Loucy (cell line): Measurements from ENCODE around the gene MDGA2.

Source experiments
- H2AFZ ChIP-seq: fragments of 200-600 bp; sonication (generic); 2 replicates; pipeline ENCODE4 v1.6.0; 2016; ENCODE audit warnings: antibody characterized with exemption, mild to moderate bottlenecking, low read length, moderate library complexity
- H3F3A ChIP-seq: fragments of 200-600 bp; 2 replicates; pipeline ENCODE4 v1.6.0; 2016; ENCODE audit warnings: antibody characterized with exemption, low read depth, mild to moderate bottlenecking
- H3K27me3 ChIP-seq: fragments of 200-600 bp; sonication (generic); 2 replicates; pipeline ENCODE4 v1.6.1; 2014; ENCODE audit warnings: low read length, mild to moderate bottlenecking; ENCODE audit not compliant: insufficient read depth, poor library complexity, severe bottlenecking
- H3K36me3 ChIP-seq: fragments of 200-600 bp; sonication (generic); 2 replicates; pipeline ENCODE4 v1.6.1; 2016; ENCODE audit warnings: low read length; ENCODE audit not compliant: insufficient read depth
- H3K4me1 ChIP-seq: fragments of 200-600 bp; sonication (generic); 2 replicates; pipeline ENCODE4 v1.5.1; 2014; ENCODE audit warnings: low read length, mild to moderate bottlenecking; ENCODE audit not compliant: insufficient read depth, poor library complexity, severe bottlenecking
- H3K4me2 ChIP-seq: fragments of 200-600 bp; sonication (generic); 2 replicates; pipeline ENCODE4 v1.6.0; 2014; ENCODE audit warnings: antibody characterized with exemption, low read length, low read depth, mild to moderate bottlenecking; ENCODE audit not compliant: poor library complexity, severe bottlenecking
- H3K4me3 ChIP-seq: fragments of 200-600 bp; sonication (generic); 2 replicates; pipeline ENCODE4 v1.5.1; 2014; ENCODE audit warnings: low read length, mild to moderate bottlenecking, mixed read lengths; ENCODE audit not compliant: poor library complexity, severe bottlenecking
- H3K79me2 ChIP-seq: fragments of 200-600 bp; sonication (generic); 2 replicates; pipeline ENCODE4 v1.6.1; 2014; ENCODE audit warnings: low read length; ENCODE audit not compliant: insufficient read depth
- H3K9ac ChIP-seq: fragments of 200-600 bp; sonication (generic); 2 replicates; pipeline ENCODE4 v1.6.0; 2014; ENCODE audit warnings: mild to moderate bottlenecking, low read depth, low read length, moderate library complexity; ENCODE audit not compliant: poor library complexity, severe bottlenecking
- H3K9me2 ChIP-seq: fragments of 200-600 bp; sonication (generic); replicated peaks from 2 replicates; pipeline ENCODE4 v1.6.1; 2016; ENCODE audit warnings: low read depth, low read length, mixed read lengths
- H3K9me3 ChIP-seq: fragments of 200-600 bp; sonication (generic); 2 replicates; pipeline ENCODE4 v1.6.1; 2014; ENCODE audit warnings: mild to moderate bottlenecking, antibody characterized with exemption, low read length, low read depth; ENCODE audit not compliant: insufficient read depth
- H4K20me1 ChIP-seq: fragments of 200-600 bp; sonication (generic); 2 replicates; pipeline ENCODE4 v1.6.0; 2014; ENCODE audit warnings: antibody characterized with exemption, low read length, mild to moderate bottlenecking; ENCODE audit not compliant: insufficient read depth, poor library complexity, severe bottlenecking
- EZH2phosphoT487 ChIP-seq: fragments of 200-600 bp; IDR thresholded peaks from 2 replicates; pipeline ENCODE4 v1.6.1; 2018; ENCODE audit warnings: antibody characterized with exemption, mild to moderate bottlenecking, moderate library complexity, borderline replicate concordance
- TF ChIP-seq, protein P1 (sequence below): fragments of 200-600 bp; sonication (generic); conservative IDR thresholded peaks from 2 replicates; pipeline ENCODE4 v1.5.1; 2014; ENCODE audit warnings: mild to moderate bottlenecking, antibody characterized with exemption, low read length

The MDGA2 gene

DNA sequence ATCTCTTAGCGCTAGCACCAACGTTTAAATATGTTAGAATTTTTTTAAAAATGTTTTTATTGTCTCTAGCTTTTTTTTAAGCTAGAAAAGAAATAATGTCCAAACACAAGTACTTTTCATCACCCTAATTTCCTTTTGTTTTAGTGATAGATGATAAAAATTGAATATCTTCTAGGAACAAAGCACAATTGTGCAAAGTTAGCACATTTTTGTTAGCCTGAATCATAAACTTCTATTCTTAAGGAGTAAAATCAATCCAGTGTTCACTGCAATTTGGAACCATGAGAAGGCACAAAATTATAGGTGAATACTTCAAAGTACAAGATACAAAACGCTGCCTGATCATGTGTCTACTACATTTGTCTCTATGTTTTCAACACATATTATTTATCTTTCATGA lies 615.4 kb downstream of the MDGA2 start:
- no peak overlapping the region for H3K4me2 ChIP-seq
- no peak overlapping the region for H3K9ac ChIP-seq
- H3F3A ChIP-seq, result no peaks in the 10 kb centered on the region
- H3K27me3 ChIP-seq, result no peaks in the 10 kb centered on the region
- no peak overlapping the region for H3K4me3 ChIP-seq
- no peak overlapping the region for H2AFZ ChIP-seq
- no peaks in the 10 kb centered on the region for H3K36me3 ChIP-seq
- H4K20me1 ChIP-seq, result no peaks in the 10 kb centered on the region
- H3K9me3 ChIP-seq, result no peaks in the 10 kb centered on the region
- no peaks in the 10 kb centered on the region for H3K79me2 ChIP-seq
- H3K9me2 ChIP-seq, result no peaks in the 10 kb centered on the region
- TF ChIP-seq, protein P1, sequence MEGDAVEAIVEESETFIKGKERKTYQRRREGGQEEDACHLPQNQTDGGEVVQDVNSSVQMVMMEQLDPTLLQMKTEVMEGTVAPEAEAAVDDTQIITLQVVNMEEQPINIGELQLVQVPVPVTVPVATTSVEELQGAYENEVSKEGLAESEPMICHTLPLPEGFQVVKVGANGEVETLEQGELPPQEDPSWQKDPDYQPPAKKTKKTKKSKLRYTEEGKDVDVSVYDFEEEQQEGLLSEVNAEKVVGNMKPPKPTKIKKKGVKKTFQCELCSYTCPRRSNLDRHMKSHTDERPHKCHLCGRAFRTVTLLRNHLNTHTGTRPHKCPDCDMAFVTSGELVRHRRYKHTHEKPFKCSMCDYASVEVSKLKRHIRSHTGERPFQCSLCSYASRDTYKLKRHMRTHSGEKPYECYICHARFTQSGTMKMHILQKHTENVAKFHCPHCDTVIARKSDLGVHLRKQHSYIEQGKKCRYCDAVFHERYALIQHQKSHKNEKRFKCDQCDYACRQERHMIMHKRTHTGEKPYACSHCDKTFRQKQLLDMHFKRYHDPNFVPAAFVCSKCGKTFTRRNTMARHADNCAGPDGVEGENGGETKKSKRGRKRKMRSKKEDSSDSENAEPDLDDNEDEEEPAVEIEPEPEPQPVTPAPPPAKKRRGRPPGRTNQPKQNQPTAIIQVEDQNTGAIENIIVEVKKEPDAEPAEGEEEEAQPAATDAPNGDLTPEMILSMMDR, result no peak
- TF ChIP-seq EZH2phosphoT487, result no peak
- no peaks in the 10 kb centered on the region for H3K4me1 ChIP-seq

DNA sequence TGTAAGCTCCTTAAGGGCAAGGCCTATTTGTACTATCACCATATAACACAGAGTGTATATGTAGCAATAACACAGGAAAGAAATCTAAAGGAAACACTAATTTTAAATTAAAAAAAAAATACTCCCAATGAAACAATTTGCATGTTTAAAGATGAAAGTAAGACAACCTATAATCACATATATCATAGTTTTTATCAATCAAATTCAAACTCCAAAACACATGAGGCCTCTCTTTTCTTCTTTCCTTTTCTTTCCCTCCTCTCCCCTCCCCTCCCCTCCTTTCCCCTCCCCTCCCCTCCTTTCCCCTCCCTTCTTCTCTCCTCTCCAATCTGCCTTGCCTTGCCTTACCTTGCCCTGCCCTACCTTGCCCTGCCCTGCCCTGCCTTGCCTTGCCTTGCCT lies 618.0 kb downstream of the MDGA2 start:
- H3K9me2 ChIP-seq, result no peaks in the 10 kb centered on the region
- H3K4me1 ChIP-seq, result no peaks in the 10 kb centered on the region
- no peak overlapping the region for H2AFZ ChIP-seq
- no peak overlapping the region for H3K4me3 ChIP-seq
- H4K20me1 ChIP-seq, result no peaks in the 10 kb centered on the region
- H3K9ac ChIP-seq, result no peak overlapping the region
- no peak for TF ChIP-seq EZH2phosphoT487
- TF ChIP-seq, protein P1, result no peak
- H3K4me2 ChIP-seq, result no peak overlapping the region
- H3K9me3 ChIP-seq, result no peaks in the 10 kb centered on the region
- H3K79me2 ChIP-seq, result no peaks in the 10 kb centered on the region
- no peaks in the 10 kb centered on the region for H3K27me3 ChIP-seq
- H3F3A ChIP-seq, result no peaks in the 10 kb centered on the region
- no peaks in the 10 kb centered on the region for H3K36me3 ChIP-seq

DNA sequence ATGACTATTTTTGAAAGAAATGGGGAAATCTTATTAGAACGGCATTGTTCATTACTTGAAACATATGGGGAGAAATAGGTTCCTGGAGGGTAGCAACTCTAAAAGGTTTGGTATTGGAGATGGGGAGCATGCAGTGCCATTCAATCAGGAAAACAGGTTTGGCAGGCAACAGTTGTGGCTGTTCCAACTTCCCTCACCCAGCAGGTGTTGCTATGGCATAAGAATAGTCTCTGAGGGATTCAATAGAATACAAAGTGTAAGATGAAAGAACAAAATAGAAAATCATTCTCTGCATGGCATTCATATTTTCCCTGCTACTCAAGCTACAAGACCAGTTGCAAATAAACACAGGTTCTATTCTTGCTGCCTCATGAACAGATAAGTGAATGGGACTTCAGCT lies 630.6 kb downstream of the MDGA2 start:
- no peaks in the 10 kb centered on the region for H3F3A ChIP-seq
- H3K79me2 ChIP-seq, result no peaks in the 10 kb centered on the region
- no peaks in the 10 kb centered on the region for H3K36me3 ChIP-seq
- H3K27me3 ChIP-seq, result no peaks in the 10 kb centered on the region
- no peak overlapping the region for H3K9ac ChIP-seq
- no peaks in the 10 kb centered on the region for H3K9me2 ChIP-seq
- H3K9me3 ChIP-seq, result no peaks in the 10 kb centered on the region
- no peak overlapping the region for H3K4me2 ChIP-seq
- no peak overlapping the region for H2AFZ ChIP-seq
- H3K4me1 ChIP-seq, result no peaks in the 10 kb centered on the region
- TF ChIP-seq, protein P1, result peak; percentile 52
- TF ChIP-seq EZH2phosphoT487, result no peak
- no peaks in the 10 kb centered on the region for H4K20me1 ChIP-seq
- H3K4me3 ChIP-seq, result no peak overlapping the region
